GM12891 (cell line): Measurements from ENCODE around the gene C3.

Source experiments
- POLR2A ChIP-seq: IDR thresholded peaks from 2 replicates; pipeline ENCODE4 v1.6.1; 2011; ENCODE audit warnings: low read depth, low read length, control low read depth
- POLR2AphosphoS5 ChIP-seq: IDR thresholded peaks from 2 replicates; pipeline ENCODE4 v1.6.1; 2011; ENCODE audit warnings: low read depth, low read length, control low read depth
- POU2F2 ChIP-seq: IDR thresholded peaks from 2 replicates; pipeline ENCODE4 v1.6.1; 2011; ENCODE audit warnings: low read depth, mild to moderate bottlenecking, control low read depth, low read length, moderate library complexity
- SPI1 ChIP-seq: IDR thresholded peaks from 2 replicates; pipeline ENCODE4 v1.6.1; 2011; ENCODE audit warnings: low read depth, low read length, control low read depth
- TAF1 ChIP-seq: IDR thresholded peaks from 2 replicates; pipeline ENCODE4 v1.6.1; 2011; ENCODE audit warnings: low read depth, low read length, control low read depth

GRCh38 chr19:6744381-6745301, 24.2 kb upstream of the C3 start:
- TF ChIP-seq POU2F2: no peak
- no peak for TF ChIP-seq POLR2AphosphoS5
- no peak for TF ChIP-seq SPI1
- no peak for TF ChIP-seq TAF1
- no peak for TF ChIP-seq POLR2A
